Epithelial cell of esophagus (primary cell): ENCODE results near the gene SMPD2.

Experiments
- DNase-seq: peaks from one replicate; pipeline ENCODE4 v3.0.0; 2010; ENCODE audit warnings: low read depth
- H3K4me3 ChIP-seq: 2 replicates; pipeline ENCODE4 v1.5.1; 2011; ENCODE audit warnings: mild to moderate bottlenecking, low read length, control low read depth
- CTCF ChIP-seq: IDR thresholded peaks from 2 replicates; pipeline ENCODE4 v1.5.1; 2011; ENCODE audit warnings: low read depth, mild to moderate bottlenecking, low read length, control low read depth, inconsistent platforms; ENCODE audit not compliant: insufficient read depth; ENCODE audit errors: missing control alignments

SMPD2 gene

DNA sequence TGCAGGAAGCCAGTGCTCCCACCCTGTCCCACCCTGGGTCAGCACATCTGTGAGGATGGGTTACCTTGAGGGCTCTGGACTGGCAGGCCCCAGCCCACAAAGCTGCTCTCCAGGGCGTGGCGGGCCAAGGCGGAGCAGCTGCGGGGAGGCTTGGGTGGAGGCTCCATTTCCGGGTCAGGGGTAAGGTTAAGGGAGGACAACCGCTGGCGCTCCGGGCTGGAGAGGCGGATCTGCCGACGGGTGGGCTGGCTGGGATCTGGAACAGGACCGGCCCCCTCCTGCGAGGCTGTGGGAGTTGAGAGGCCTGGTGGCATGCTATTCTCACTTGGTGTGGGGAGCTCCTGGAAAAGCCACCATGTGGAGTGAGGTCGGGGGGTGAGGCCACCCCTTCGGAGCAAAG lies 5.5 kb downstream of the SMPD2 start:
- no peak overlapping the region for H3K4me3 ChIP-seq
- no peak for TF ChIP-seq CTCF
- no peak for DNase-seq

GRCh38 chr6:109446541-109446940 lies 6.0 kb downstream of the SMPD2 start:
- DNase-seq, result no peak
- TF ChIP-seq CTCF, result no peak
- H3K4me3 ChIP-seq, result no peak overlapping the region

DNA sequence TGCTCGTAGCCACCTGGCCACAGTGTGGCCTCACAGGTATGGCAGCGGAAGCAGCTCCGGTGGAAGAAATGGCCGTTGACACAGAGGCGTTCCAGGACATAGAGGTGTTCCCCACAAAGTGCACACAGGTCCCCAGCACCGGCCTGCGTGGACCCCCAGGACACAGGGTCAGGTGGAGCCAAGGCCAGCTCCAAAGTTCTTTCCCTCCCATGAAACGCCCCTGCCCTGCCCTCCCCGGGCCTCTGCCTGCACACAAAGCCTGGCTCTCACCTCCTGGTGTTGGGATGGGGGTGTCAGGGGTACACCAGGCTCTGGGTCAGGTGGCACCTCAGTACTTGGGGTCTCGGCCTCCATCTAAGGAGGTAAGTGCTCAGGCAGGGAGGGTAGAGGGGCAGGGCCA lies 6.6 kb downstream of the SMPD2 start:
- H3K4me3 ChIP-seq, result no peak overlapping the region
- DNase-seq, result no peak
- TF ChIP-seq CTCF, result no peak

GRCh38 chr6:109447878-109448555 lies 7.5 kb downstream of the SMPD2 start:
- no peak for TF ChIP-seq CTCF
- H3K4me3 ChIP-seq, result no peak overlapping the region

DNA sequence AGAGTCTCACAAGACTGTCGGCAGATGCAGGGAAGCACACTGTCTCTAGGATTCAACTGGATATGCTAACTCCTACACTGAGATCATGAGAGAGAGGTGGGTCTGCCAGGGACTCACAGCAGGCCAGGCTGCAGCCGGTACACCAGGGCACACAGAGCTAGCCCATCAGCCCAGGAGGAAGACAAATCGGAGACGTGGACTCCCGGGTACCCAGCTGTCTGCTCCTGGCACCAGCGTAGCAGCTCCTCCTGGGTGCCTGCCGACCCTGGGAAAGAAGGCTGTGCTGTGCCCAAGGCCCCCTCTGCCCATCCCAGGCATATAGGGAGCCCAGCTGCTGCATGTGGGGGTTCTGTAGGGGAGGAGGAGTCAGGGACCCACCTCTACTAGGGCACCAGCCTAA lies 8.1 kb downstream of the SMPD2 start:
- no peak overlapping the region for H3K4me3 ChIP-seq
- DNase-seq, result no peak
- TF ChIP-seq CTCF, result no peak

More at GRCh38 chr6:109447878-109448555, 7.5 kb downstream of the SMPD2 start:
- peak; percentile 15 for DNase-seq

DNA sequence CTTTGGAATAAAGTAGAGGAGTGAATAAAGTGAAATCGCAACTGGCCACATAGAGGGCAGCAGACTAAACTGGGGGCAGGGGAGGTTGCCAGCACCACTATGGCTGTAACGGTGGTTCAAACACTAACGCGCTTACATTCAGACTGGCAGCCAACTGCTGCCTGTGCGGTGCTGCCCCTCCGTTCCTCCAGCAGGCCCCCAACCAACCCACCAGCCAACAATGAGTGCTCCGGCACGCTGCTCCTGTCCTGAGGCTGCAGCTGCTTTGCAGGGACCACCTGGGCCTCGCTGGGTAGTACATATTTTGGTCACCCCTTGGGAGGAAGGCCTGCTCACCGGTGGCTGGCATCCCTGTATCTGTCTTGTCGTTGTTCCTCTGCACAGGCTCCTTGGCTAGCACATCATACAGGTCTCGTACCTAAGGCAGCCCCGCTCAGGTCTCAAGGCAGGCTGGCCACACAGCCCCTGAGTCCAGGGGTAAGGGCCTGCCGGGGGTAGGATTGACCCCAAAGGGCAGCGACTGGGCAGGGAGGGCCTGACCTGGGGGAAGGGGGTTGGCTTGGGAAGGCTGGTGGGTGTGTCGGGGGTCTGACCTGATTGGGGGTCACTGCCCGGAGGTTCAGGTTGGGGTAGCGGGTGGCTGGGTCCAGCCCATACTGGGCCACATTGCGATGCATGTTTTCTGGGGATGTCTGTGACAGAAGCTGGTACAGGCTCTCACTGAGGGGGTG lies 8.7 kb downstream of the SMPD2 start:
- no peak overlapping the region for H3K4me3 ChIP-seq
- DNase-seq, result no peak
- no peak for TF ChIP-seq CTCF
